Chondrocyte (in vitro differentiated cells): Measurements from ENCODE around the gene TMEM131L. TPM values are rescaled to one million over a fixed set of nuclear protein-coding genes. Genes with fewer than 3 reads are reported as not detected.

Experiments
- DNase-seq: peaks from one replicate; pipeline ENCODE4 v3.0.0; 2021; ENCODE audit warnings: mixed read lengths, low spot score
- H3K27ac Mint-ChIP-seq: one replicate; pipeline ENCODE4 v1.8.0; 2021; ENCODE audit warnings: mild to moderate bottlenecking, moderate library complexity, mixed read lengths; ENCODE audit not compliant: unreplicated experiment
- H3K27me3 Mint-ChIP-seq: 2 replicates; pipeline ENCODE4 v1.8.0; 2021; ENCODE audit warnings: low read depth, mixed read lengths
- H3K36me3 Mint-ChIP-seq: 2 replicates; pipeline ENCODE4 v1.8.0; 2021; ENCODE audit warnings: low read depth, mixed read lengths
- H3K4me1 Mint-ChIP-seq: 2 replicates; pipeline ENCODE4 v1.8.0; 2021; ENCODE audit warnings: low read depth, mild to moderate bottlenecking, mixed read lengths
- H3K4me3 Mint-ChIP-seq: one replicate; pipeline ENCODE4 v1.8.0; 2021; ENCODE audit warnings: mild to moderate bottlenecking, moderate library complexity, mixed read lengths; ENCODE audit not compliant: unreplicated experiment
- H3K9me3 Mint-ChIP-seq: 2 replicates; pipeline ENCODE4 v1.8.0; 2021; ENCODE audit warnings: low read depth, mixed read lengths
- CTCF ChIP-seq: fragments of 200-600 bp; sonication (generic); IDR thresholded peaks from 2 replicates; pipeline ENCODE4 v1.5.0; 2021; ENCODE audit warnings: antibody characterized with exemption, mild to moderate bottlenecking, moderate library complexity
- total RNA-seq: library from RNA; stranded (reverse); gene quantifications from 3 replicates; pipeline ENCODE4 v1.2.1, GENCODE V29; 2021

TMEM131L gene
- total RNA-seq, 1 donor from 2014 or later, result 8.4 TPM

- H3K4me1 Mint-ChIP-seq, result peaks cover 65% of the 10 kb centered on the region
- H3K27me3 Mint-ChIP-seq, result no peaks in the 10 kb centered on the region
- no peaks in the 10 kb centered on the region for H3K36me3 Mint-ChIP-seq
- H3K4me3 Mint-ChIP-seq, result no peak overlapping the region
- DNase-seq, result no peak
- H3K27ac Mint-ChIP-seq, result peak overlapping the region; percentile 41
- no peaks in the 10 kb centered on the region for H3K9me3 Mint-ChIP-seq
- no peak for TF ChIP-seq CTCF
Measured at GRCh38 chr4:153518637-153519389, 52.7 kb downstream of the TMEM131L start.

GRCh38 chr4:153519687-153520086 is 53.5 kb downstream of the TMEM131L start:
- Mint-ChIP-seq H3K4me1 (peaks cover 65% of the 10 kb centered on the region), H3K9me3 (no peaks in the 10 kb centered on the region), H3K4me3 (no peak overlapping the region), H3K36me3 (no peaks in the 10 kb centered on the region), H3K27me3 (no peaks in the 10 kb centered on the region), H3K27ac (no peak overlapping the region)
- no peak for DNase-seq
- TF ChIP-seq CTCF, result no peak

- TF ChIP-seq CTCF, result no peak
- Mint-ChIP-seq H3K4me1 (peaks cover 62% of the 10 kb centered on the region), H3K9me3 (no peaks in the 10 kb centered on the region), H3K27ac (no peak overlapping the region), H3K36me3 (no peaks in the 10 kb centered on the region), H3K4me3 (no peak overlapping the region), H3K27me3 (no peaks in the 10 kb centered on the region)
- DNase-seq, result no peak
Measured at GRCh38 chr4:153520227-153520626, 54.1 kb downstream of the TMEM131L start.

- no peak for TF ChIP-seq CTCF
- H3K27me3 Mint-ChIP-seq, result no peaks in the 10 kb centered on the region
- H3K36me3 Mint-ChIP-seq, result no peaks in the 10 kb centered on the region
- H3K9me3 Mint-ChIP-seq, result no peaks in the 10 kb centered on the region
- DNase-seq, result no peak
- H3K4me3 Mint-ChIP-seq, result no peak overlapping the region
- H3K4me1 Mint-ChIP-seq, result peaks cover 60% of the 10 kb centered on the region
- H3K27ac Mint-ChIP-seq, result peak overlapping the region; percentile 32
Measured at GRCh38 chr4:153520801-153521329, 54.7 kb downstream of the TMEM131L start.

GRCh38 chr4:153521478-153521877 is 55.3 kb downstream of the TMEM131L start:
- Mint-ChIP-seq H3K4me1 (peaks cover 60% of the 10 kb centered on the region), H3K4me3 (no peak overlapping the region), H3K27me3 (no peaks in the 10 kb centered on the region), H3K36me3 (no peaks in the 10 kb centered on the region), H3K9me3 (no peaks in the 10 kb centered on the region), H3K27ac (no peak overlapping the region)
- no peak for DNase-seq
- TF ChIP-seq CTCF, result no peak
